ENCODE results near the gene WARS2. TPM values are rescaled to one million over a fixed set of nuclear protein-coding genes. Genes with fewer than 3 reads are reported as not detected.

Gene WARS2
- polyA plus RNA-seq, 1 experiment: 17.7 TPM

GRCh38 chr1:119083980-119084379, 56.5 kb downstream of the WARS2 start:
- Histone ChIP-seq H3K36me3 (ENCODE audit: control insufficient read depth, insufficient read depth, low read length) (no peaks in the 10 kb centered on the region), H3K27me3 (ENCODE audit: control insufficient read depth, insufficient read depth, low read length) (no peaks in the 10 kb centered on the region), H3K4me3 (ENCODE audit: low read depth, low read length) (no peak overlapping the region)
- ChIA-PET POLR2A (no interaction called here), CTCF (interaction anchor here (0.6 to 1.8 kb wide), 2 partner anchors 11 to 256 kb away, joined by 4 to 5 read pairs; no protein-coding TSS in a partner anchor)
- TF ChIP-seq CTCF (IDR thresholded peaks at IDR 0.05; ENCODE audit: insufficient read depth, low read depth, low read length): no peak
- DNase-seq (ENCODE audit: low read depth): no peak

- no peak for TF ChIP-seq CTCF (IDR thresholded peaks at IDR 0.05; ENCODE audit: insufficient read depth, low read depth, low read length)
- Histone ChIP-seq H3K27me3 (ENCODE audit: control insufficient read depth, insufficient read depth, low read length) (no peaks in the 10 kb centered on the region), H3K4me3 (ENCODE audit: low read depth, low read length) (no peak overlapping the region), H3K36me3 (ENCODE audit: control insufficient read depth, insufficient read depth, low read length) (no peaks in the 10 kb centered on the region)
- ChIA-PET POLR2A (no interaction called here), CTCF (interaction anchor here (0.6 kb wide), 1 partner anchor 257 kb away, joined by 4 read pairs; no protein-coding TSS in a partner anchor)
- DNase-seq (ENCODE audit: low read depth): no peak
Observed at GRCh38 chr1:119083479-119083878, 57.0 kb downstream of the WARS2 start.

GRCh38 chr1:119081700-119082099, 58.8 kb downstream of the WARS2 start:
- no peaks in the 10 kb centered on the region for H3K36me3 ChIP-seq (ENCODE audit: control insufficient read depth, insufficient read depth, low read length)
- TF ChIP-seq CTCF (IDR thresholded peaks at IDR 0.05; ENCODE audit: insufficient read depth, low read depth, low read length): no peak
- DNase-seq (ENCODE audit: low read depth): no peak
- POLR2A ChIA-PET: interaction anchor here (0.6 kb wide), 1 partner anchor 135 kb away, joined by 4 read pairs; no protein-coding TSS in a partner anchor
- no peak overlapping the region for H3K4me3 ChIP-seq (ENCODE audit: low read depth, low read length)
- CTCF ChIA-PET: interaction anchor here (1.5 to 3.2 kb wide), 2 partner anchors 11 to 16 kb away, joined by 4 to 10 read pairs; no protein-coding TSS in a partner anchor
- H3K27me3 ChIP-seq (ENCODE audit: control insufficient read depth, insufficient read depth, low read length): no peaks in the 10 kb centered on the region

GRCh38 chr1:119081267-119081666, 59.2 kb downstream of the WARS2 start:
- Histone ChIP-seq H3K27me3 (ENCODE audit: control insufficient read depth, insufficient read depth, low read length) (no peaks in the 10 kb centered on the region), H3K4me3 (ENCODE audit: low read depth, low read length) (no peak overlapping the region), H3K36me3 (ENCODE audit: control insufficient read depth, insufficient read depth, low read length) (no peaks in the 10 kb centered on the region)
- TF ChIP-seq CTCF (IDR thresholded peaks at IDR 0.05; ENCODE audit: insufficient read depth, low read depth, low read length): no peak
- no peak for DNase-seq (ENCODE audit: low read depth)
- ChIA-PET POLR2A (interaction anchor here (0.5 to 0.6 kb wide), 3 partner anchors 50 to 134 kb away, joined by 3 to 9 read pairs (median 4); no protein-coding TSS in a partner anchor), CTCF (interaction anchor here (1.5 to 3.2 kb wide), 2 partner anchors 12 to 16 kb away, joined by 4 to 10 read pairs; no protein-coding TSS in a partner anchor)

GRCh38 chr1:119080586-119080985, 59.9 kb downstream of the WARS2 start:
- Histone ChIP-seq H3K27me3 (ENCODE audit: control insufficient read depth, insufficient read depth, low read length) (no peaks in the 10 kb centered on the region), H3K4me3 (ENCODE audit: low read depth, low read length) (no peak overlapping the region), H3K36me3 (ENCODE audit: control insufficient read depth, insufficient read depth, low read length) (no peaks in the 10 kb centered on the region)
- no peak for TF ChIP-seq CTCF (IDR thresholded peaks at IDR 0.05; ENCODE audit: insufficient read depth, low read depth, low read length)
- ChIA-PET CTCF (interaction anchor here (3.2 kb wide), 1 partner anchor 17 kb away, joined by 10 read pairs; no protein-coding TSS in a partner anchor), POLR2A (interaction anchor here (0.5 to 0.6 kb wide), 2 partner anchors 51 to 94 kb away, joined by 3 to 9 read pairs; no protein-coding TSS in a partner anchor)
- peak; percentile 80 for DNase-seq (ENCODE audit: low read depth)
